ENCODE results near the gene EHF.
"Not testable (repeated sequence)": the region's sequence is repeated elsewhere in the genome, so short reads cannot be mapped to it uniquely, and the experiment has no call there.

The EHF gene

GRCh38 chr11:34620820-34621792 is at the start of gene EHF:
Gene EHF (plus strand): TSS chr11:34621093. CDS start chr11:34642631, 21,538 bp downstream.
- DNase-seq (ENCODE audit: low read depth in 2 of 2): no peak

- DNase-seq (ENCODE audit: low read depth in 2 of 2): no peak
These were observed 47.4 kb upstream of the EHF start for GRCh38 chr11:34573537-34573936.

GRCh38 chr11:34575261-34575660 is 45.6 kb upstream of the EHF start:
- DNase-seq (ENCODE audit: low read depth in 2 of 2): no peak

DNA sequence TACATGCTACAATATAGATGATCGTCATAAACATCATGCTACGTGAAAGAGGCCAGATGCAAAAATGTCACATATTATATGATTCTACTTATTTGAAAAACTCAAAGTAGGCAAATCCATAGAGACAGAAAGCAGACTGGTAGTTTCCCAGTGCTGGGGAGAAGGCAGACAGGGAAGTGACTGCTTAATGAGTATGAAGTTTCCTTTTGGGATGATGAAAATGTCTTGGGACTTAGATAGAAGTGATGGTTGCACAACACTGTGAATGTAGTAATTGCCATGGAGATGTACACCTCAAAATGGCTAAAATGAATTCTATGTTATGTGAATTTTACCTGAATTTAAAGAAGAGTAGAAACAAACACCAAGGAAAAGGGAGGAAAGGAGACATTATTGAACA is 45.2 kb upstream of the EHF start:
- DNase-seq (ENCODE audit: low read depth in 2 of 2): no peak

DNA sequence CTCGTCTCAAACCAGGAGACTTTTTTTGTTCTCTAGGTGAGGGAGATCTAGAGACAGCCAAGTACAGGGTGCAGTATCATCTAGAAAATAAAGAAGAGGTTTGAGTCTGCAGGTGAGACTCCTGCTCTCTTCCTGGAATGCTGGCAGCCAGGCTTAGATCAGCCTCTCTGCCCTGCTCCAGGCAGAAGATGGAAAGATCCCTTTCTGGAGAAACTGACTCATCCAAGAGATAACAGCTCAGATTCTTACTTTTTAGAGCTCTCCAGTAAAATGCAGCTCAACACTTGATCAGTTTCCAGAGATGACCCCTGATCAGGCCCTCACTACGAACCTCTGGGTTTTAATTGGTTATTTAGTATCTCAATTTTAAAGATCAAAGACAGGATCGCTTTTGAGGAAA is 44.6 kb upstream of the EHF start:
- DNase-seq (ENCODE audit: low read depth in 2 of 2): no peak

GRCh38 chr11:34583818-34584217 is 37.1 kb upstream of the EHF start:
- no peak for DNase-seq (ENCODE audit: low read depth in 2 of 2)

DNA sequence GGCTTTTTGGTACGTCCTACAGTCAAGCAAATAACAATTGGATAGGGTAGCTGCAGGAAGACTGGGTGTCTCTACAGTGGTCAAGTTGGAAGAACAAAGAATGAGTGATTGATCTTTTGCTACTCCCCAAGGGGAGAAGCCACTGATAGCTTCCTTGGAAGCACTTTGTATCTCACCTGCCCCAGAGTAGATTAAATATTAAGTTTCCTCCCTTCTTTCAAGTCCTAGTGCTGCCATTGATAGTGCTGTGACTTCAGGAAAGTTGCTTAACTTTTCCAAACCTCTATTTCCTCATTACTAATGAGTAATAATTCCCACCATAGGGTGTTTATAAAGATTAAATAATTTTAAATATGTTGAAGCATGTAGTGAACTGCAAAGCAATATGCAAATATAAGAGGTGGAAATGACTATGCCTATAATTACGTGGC is 35.6 kb upstream of the EHF start:
- DNase-seq (ENCODE audit: low read depth in 2 of 2): no peak

DNA sequence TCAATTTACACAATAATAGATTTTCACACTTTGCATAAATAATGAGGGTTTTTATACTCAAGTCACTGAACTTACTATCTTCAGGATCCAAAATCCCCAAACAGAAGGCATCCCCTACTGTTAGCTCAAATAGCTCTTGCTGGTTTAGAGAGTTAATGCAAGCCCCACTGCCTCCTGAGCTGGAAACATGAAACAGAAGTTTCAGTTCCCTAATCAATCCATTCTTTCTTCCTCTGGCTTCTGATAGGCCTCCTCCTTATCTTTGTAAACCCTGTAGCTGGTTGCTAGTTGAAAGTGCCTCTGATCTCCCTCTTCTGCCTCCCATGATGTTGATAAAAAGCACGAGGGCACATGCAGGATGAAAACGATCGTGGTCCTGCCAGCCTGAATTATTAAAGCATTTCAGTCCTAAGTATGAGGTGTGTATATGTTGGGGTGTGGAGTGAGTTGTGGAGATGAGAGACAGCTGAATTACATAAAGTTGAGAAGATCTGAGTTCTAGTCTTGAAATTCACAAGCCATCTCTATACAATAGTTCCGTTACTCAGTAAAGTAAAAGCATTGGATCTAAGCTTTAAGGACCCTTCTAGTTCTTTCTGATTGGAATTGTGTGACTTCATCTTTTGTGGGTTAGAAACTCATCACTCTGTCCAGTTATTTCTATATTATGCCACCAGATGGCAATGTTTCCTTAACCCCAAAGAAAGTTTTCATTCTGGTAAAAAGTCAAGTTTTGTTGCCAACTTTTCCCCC is 35.0 kb upstream of the EHF start:
- DNase-seq (ENCODE audit: low read depth in 2 of 2): no peak

DNA sequence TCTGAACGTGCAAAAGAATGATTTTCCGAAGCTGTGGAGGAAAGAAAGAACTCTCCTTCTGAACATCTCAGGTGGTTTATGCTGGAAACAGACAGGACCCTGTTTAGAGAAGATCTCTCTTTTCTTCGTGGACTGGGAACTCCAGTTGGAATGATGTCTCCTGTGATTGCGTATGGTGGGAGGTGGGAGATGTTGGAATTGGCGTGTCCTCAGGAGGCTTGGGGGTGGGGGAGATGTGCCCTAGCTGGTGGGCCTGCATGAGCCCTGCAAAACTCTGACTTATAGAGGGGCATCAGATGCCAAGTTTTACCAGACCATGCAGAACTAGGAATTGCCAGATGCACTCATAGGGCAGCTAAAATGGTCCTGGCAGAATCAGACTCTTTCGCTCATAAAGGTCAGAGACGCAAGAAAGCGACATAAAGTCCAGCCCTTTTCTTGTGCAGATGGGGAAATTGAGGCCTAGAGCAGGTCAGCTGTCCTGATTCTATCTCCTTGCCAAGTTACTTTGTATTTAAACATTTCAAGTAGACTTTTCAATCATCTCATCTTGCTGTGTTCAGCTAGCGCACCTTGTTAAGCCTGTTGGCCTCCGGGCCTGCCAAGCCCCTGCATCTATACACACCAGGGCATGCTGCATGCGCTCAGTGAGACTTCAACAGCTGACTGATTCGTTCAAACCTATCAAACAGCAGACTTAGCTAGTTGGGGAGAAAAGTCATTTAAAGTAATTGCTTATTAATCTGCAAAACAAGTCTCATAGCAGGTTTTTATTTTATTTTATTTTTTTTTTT is 34.2 kb upstream of the EHF start:
- DNase-seq (ENCODE audit: low read depth in 2 of 2): no peak

DNA sequence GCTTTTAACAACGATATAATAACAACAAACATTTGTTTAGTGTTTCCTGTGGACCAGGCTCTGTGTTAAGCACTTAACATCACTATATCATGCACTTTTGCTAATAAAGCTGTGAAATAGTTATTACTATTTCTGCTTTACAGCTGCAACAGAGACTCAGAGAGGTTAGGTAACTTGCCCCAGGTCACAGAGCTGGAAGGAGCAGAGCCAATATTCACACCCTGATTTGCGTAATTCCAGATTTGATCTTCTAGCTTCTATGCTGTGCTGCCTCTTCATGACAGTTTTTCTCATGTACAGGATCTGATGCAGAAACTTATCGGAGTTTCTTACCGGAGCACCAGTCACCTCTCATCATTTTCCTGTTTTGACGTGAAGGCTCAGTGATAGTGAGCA is 33.6 kb upstream of the EHF start:
- no peak for DNase-seq (ENCODE audit: low read depth in 2 of 2)

GRCh38 chr11:34588023-34588422 is 32.9 kb upstream of the EHF start:
- DNase-seq (ENCODE audit: low read depth in 2 of 2): no peak

DNA sequence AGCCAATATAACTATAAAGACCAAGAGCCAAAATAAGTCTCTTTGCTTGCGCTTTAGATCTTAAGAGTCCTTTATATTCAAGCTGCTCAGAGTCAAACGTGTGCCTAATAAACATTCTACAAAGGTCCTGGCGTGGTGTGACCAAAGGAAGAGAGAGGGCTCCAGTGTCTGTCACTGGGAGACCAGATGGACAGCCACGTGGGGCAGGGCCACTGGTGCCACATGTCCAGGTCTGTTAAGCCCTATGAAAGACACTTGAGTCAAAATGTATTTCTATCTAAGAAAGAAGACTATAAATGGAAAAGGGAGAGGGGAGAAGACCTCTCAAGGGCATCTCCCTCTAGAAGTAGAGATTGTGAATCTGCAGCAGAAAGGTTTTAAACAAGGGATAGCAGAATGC is 32.2 kb upstream of the EHF start:
- DNase-seq (ENCODE audit: low read depth in 2 of 2): no peak

- not testable (repeated sequence) for DNase-seq (ENCODE audit: low read depth in 2 of 2)
These were observed 31.7 kb upstream of the EHF start for GRCh38 chr11:34589177-34589576.

- DNase-seq (ENCODE audit: low read depth in 2 of 2): no peak
These were observed 27.8 kb upstream of the EHF start for GRCh38 chr11:34593085-34593484.

DNA sequence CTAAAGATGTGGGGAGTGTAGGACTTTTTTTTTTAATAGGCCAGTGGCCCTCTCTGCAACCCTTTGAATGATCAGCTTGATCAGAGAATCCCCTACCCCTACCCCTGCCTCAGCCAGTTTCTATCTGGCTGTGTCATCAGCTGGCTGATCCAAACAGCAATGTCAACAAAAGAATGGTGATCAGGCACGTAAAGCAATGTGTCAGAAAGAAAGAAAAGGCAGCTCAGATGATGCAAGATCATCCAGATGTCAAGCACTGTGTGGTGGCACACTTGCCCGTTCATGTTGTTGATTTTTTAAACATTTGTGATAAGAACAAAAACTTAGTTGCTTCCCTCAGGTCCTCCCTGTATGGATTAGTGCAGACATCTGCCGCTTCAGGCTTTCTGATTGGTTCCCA is 26.3 kb upstream of the EHF start:
- no peak for DNase-seq (ENCODE audit: low read depth in 2 of 2)

GRCh38 chr11:34595391-34595790 is 25.5 kb upstream of the EHF start:
- DNase-seq (ENCODE audit: low read depth in 2 of 2): no peak

- DNase-seq (ENCODE audit: low read depth in 2 of 2): no peak
These were observed 24.8 kb upstream of the EHF start for GRCh38 chr11:34595960-34596644.

DNA sequence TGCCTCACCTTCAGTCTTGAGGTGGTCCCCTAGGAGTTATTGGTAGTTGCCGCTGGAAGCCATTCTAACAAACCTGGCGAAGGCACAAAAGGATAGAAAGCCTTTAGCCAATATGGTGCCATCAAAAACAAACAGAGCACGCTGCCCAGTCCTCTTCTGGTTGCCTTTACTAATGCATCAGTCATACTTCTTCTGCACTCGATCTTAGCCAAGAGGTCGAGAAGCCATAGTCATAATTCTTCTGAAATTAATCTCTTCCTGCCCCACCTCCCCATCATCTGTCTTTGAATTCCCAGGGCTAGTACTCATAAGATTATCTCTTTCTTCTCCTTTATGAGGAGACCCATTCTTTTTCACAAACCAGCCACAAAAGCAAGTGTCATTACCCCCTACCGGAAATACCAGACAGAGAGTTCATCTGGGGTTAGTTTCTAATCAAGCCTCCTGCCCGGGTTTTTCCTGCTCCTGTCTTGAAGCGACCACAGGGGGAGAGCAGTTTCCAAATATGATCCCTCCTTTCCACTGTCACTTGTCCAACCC is 21.4 kb upstream of the EHF start:
- no peak for DNase-seq (ENCODE audit: low read depth in 2 of 2)

DNA sequence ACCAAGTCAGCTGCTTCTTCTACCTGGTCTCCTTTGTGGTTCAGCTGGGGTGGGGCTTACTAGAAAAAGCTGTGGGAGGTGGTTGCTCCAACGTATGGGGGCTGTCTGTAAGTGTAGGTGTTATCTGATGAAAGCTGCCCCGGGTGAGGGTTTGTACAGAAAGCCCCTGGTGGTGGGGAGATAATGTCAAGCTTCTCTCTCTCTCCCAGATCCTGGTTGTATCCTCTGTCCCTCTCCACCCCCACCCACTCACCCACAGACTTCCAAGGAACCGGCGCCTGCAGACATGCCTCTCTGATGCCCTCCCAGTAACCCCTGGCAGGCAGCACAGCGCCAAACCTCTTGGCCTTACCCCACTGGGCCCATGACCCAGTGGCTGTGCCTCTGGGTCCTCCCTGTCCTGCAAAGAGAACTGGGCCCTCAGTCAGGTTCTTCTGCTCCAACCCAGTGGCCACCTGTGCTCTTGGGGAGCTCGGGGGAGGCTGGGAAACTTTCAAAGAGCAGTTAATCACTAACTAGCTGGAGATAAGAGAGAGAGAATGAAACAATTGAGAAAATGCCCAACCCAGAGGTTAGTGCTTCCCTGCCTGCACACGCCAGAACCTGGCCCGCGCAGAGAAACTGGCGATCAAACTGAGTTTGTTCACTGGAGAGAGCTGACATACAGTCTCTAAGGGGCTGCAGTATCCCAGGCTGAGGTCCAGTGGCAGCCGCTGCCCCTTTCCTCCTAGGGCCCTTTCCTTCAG is 20.4 kb upstream of the EHF start:
- DNase-seq (ENCODE audit: low read depth in 2 of 2): no peak

DNA sequence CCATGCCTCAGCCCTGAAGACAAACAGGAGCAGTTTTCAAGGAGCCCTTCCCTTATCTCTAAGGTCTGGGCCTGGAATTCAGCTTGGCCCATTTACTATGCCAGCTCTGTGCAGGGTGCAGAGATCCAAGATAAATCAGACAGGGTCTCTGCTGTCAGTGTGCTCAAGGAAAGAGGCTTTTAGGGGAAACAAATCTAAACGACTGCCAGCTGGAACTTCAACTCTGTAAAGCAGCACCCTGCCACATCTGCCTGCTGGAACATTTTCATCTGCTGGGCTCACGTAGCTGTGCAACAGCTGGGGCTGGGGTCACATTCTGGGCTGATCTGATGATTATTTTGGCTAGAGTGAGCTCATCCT is 19.8 kb upstream of the EHF start:
- DNase-seq (ENCODE audit: low read depth in 2 of 2): no peak

GRCh38 chr11:34601609-34602008 is 19.3 kb upstream of the EHF start:
- DNase-seq (ENCODE audit: low read depth in 2 of 2): no peak
